HG03439 (cell line): ENCODE data around the gene REEP3.

Source experiments
- ATAC-seq: cut with Tn5 transposase; IDR thresholded peaks from one replicate; pipeline ENCODE4 v1.9.1; 2021; ENCODE audit warnings: mild to moderate bottlenecking, moderate library complexity; ENCODE audit not compliant: unreplicated experiment

Gene REEP3

GRCh38 chr10:63584725-63585035 lies 63.5 kb downstream of the REEP3 start:
- ATAC-seq = no peak

- ATAC-seq = no peak
Observed at GRCh38 chr10:63585041-63585440, 63.8 kb downstream of the REEP3 start.

GRCh38 chr10:63586043-63586442 lies 64.8 kb downstream of the REEP3 start:
- no peak for ATAC-seq

- no peak for ATAC-seq
Observed at GRCh38 chr10:63587191-63587590, 66.0 kb downstream of the REEP3 start.

- no peak for ATAC-seq
Observed at GRCh38 chr10:63588436-63589167, 67.4 kb downstream of the REEP3 start.

GRCh38 chr10:63591600-63592379 lies 70.6 kb downstream of the REEP3 start:
- ATAC-seq = no peak

- no peak for ATAC-seq
Observed at GRCh38 chr10:63593576-63593975, 72.4 kb downstream of the REEP3 start.

- no peak for ATAC-seq
Observed at GRCh38 chr10:63595072-63595471, 73.9 kb downstream of the REEP3 start.

GRCh38 chr10:63596924-63597323 lies 75.7 kb downstream of the REEP3 start:
- ATAC-seq = no peak

GRCh38 chr10:63600540-63600939 lies 79.3 kb downstream of the REEP3 start:
- no peak for ATAC-seq

GRCh38 chr10:63603709-63604445 lies 82.7 kb downstream of the REEP3 start:
- ATAC-seq = peak; percentile 63

- ATAC-seq = no peak
Observed at GRCh38 chr10:63605197-63605967, 84.2 kb downstream of the REEP3 start.

- no peak for ATAC-seq
Observed at GRCh38 chr10:63608511-63608910, 87.3 kb downstream of the REEP3 start.

- ATAC-seq = no peak
Observed at GRCh38 chr10:63611078-63611477, 89.9 kb downstream of the REEP3 start.

GRCh38 chr10:63614371-63614891 lies 93.2 kb downstream of the REEP3 start:
- no peak for ATAC-seq

- no peak for ATAC-seq
Observed at GRCh38 chr10:63618552-63618951, 97.4 kb downstream of the REEP3 start.

GRCh38 chr10:63619426-63619825 lies 98.2 kb downstream of the REEP3 start:
- no peak for ATAC-seq

GRCh38 chr10:63622097-63622496 lies 100.9 kb downstream of the REEP3 start:
- no peak for ATAC-seq

- no peak for ATAC-seq
Observed at GRCh38 chr10:63624701-63625100, 103.5 kb downstream of the REEP3 start.

GRCh38 chr10:63627396-63627795 lies 106.2 kb downstream of the REEP3 start:
- no peak for ATAC-seq

- ATAC-seq = no peak
Observed at GRCh38 chr10:63627881-63628296, 106.7 kb downstream of the REEP3 start.
